HG03060 (cell line): ENCODE measurements around the gene SLC6A5.

Experiments used
- ATAC-seq: cut with Tn5 transposase; IDR thresholded peaks from one replicate; pipeline ENCODE4 v1.9.1; 2021; ENCODE audit warnings: low read depth, moderate number of reproducible peaks; ENCODE audit not compliant: unreplicated experiment

SLC6A5 gene

GRCh38 chr11:20596205-20597153, 2.9 kb upstream of the SLC6A5 start:
- ATAC-seq = no peak

GRCh38 chr11:20597154-20597679, 2.2 kb upstream of the SLC6A5 start:
- no peak for ATAC-seq

DNA sequence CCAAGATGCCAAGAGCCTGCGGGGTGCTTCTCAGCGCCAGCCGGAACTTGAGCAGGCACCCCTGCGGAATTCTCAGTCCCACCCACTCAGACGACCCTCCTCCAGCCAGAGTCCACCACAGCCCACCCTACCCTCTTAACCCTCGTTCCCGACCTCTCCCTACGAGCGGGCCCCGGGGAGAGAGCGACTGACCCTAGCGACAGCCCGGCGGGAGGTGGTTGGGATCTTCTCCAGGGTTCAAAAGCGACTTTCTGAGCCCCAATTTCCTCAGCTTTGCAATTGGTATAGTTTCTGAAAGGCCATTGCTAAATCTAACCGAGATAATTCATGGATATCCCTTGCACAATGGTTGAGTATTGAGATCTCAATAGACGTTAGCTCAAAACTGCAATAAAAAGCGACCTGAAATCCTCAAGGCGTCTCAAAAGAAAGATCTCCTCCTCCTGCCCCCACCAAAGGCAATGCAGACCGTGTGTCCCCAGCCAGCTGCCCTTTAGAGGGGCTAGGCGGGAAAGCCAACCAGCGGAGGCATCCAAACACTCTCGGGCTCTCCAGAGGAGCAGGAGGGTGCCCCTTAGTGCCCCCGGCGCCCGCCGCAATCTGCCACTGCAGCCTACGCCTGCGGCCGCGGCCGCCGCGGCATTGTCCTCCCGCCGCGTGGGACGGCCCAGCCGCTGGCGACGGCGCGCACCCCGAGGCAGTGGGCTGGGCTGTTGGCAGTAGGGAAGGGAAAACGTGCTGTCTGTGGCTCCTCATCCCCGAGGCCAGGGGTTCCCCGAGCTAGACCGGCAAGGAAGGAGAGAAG, 1.5 kb upstream of the SLC6A5 start:
- ATAC-seq = no peak

DNA sequence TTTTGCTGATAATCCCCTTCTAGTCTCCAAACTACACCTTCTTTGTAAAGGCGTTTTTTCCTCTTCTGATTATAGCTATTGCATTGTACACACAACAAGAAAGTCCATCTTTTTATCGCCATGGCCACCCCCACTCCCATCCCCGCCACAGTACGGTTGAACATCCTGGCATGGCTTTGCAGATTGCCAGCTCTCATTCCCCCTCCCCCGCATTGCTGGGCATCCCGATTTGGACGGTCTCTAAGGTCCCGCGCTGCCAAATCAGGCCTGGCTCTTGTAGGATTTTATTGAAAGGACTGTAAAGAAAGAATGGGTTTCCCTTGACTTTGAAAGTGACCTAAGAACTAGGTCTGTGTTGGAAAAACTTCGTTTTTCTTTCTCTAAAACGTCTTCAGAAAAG, 916 bp upstream of the SLC6A5 start:
- no peak for ATAC-seq

DNA sequence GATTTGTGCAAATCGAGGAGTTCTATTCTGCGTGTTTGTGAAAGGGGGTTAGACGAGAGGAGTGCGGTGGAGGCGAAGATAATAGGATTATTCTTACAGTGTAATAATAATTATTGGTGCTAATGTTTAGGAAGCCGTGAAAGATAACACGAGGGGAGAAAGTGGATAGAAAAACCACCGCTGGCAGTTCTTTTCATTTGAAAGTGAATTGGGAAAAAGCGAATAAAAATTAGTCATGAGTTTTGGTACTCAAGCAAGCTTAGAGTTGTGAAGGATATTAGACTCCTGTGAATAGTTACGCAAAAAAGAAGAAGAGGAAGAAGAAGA, 575 bp downstream of the SLC6A5 start:
- no peak for ATAC-seq

DNA sequence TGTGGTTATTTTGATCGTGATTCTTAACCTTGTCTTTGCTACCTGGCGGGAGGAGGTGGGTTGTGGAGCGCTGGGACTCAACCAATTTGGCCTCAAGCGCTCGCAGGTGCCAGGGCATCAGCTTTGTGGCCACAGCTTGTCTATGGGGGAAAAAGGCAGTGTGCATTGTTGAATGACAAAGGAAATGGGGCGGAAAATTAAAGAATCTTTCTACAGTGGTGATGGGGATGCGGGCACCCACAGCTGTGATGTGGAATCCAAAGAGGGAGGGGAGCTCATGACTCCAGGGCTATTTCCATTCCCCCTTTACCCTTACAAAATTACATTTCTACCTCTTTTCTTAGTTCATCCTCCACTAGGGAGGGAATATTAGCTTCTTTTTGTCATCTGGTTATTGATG, 1.1 kb downstream of the SLC6A5 start:
- ATAC-seq = no peak

- no peak for ATAC-seq
Measured at GRCh38 chr11:20601221-20601914, 2.0 kb downstream of the SLC6A5 start.

- no peak for ATAC-seq
Measured at GRCh38 chr11:20604295-20604803, 4.9 kb downstream of the SLC6A5 start.

DNA sequence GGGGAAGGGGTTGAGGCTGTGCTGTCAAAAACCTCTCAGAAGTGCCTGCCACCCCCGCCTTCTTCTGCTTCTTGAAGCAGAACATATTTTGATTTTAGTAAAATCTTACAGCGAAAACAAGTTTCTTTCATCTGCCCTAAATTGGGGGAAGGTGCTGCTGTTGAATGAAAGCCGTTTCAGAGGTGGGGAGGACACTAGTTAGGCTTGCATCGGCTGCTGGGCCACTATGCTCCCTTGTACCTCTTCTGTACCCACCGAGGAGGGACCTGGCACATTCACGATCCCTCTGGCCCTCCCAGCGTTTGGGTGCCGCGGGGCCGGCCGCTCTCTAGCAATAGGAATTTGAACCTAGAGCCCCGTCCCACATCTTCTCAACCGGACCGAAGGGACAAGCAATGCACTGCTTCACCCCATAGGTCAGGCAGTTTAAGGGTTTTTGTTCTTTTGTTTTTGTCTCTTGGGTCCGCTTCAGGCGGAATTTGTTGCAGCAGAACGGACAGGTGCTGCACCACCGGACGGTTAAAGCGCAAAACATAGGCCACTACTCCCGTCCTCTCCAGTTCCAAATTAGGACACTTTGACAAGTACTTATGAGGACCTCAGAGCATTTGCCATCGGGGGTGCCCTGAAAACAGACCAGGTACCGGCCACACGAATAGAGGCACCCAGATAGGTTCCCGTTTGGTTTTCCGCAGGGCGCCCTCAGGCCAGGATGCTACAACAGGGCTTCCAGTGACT, 5.6 kb downstream of the SLC6A5 start:
- ATAC-seq = no peak

GRCh38 chr11:20605602-20606091, 6.2 kb downstream of the SLC6A5 start:
- no peak for ATAC-seq

- ATAC-seq = no peak
Measured at GRCh38 chr11:20608934-20609333, 9.5 kb downstream of the SLC6A5 start.

DNA sequence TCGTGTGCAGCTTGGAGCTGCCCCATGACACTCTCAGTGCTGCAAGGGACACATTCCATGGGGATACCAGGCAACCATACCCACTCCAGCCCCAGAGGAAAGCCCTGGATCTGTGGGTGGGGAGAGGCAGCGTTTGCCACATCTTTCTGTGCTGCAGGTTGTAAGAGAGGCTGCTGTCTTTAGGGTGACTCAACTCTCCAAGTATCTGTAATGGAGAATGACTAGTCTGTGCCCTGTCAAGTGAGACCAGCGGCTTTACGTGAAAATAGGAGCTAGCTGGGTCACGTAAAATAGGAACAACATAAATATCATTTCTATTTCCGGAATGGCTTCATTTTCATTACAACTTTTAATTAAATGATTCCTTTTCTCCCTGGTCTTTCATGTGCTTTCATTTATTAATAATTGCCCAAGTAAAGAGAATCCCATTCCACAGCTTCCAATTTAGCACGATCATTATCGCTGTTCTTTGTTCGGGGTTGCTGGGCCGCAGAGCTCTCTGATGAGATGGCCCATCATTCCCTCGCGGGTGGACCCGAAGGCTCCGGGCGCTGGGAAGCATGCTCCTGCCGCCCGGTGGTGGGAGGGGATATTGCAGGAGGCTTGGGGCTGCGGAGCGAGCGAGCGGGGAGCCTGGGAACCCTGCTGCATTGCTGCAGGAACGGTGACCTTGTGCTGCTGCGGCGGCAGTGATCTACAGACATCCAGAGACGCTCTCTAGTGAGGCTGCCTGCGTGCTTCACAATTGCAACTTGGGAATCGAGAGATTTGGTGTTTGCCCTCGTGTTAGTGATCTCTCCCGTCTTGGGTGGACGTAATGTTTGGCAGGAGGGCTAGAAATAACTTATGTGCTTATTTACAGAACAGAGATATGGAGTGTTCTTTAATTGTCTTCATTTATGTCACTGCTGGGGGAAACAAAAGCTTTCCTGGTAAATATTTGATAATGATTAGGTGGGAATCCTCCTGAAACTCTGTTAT, 10.6 kb downstream of the SLC6A5 start:
- peak; percentile 82 for ATAC-seq

DNA sequence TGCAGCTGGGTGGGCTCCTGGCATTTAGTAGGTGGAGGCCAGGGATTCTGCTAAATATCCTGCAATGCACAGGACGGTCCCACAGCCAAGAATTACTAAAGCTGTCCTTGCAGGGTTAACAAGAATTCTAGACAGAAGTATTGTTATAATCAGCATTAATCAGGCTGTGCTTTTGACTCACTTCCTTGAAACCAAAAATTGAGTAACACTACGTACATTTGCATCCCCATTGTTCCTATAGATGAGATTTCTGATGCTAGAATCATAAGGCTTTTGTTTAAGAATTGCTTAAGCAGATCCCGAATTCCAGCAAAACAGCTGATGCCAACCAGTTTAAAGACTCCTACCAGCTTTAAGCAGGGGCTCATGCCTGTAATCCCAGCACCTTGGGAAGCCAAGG, 11.4 kb downstream of the SLC6A5 start:
- ATAC-seq = no peak

DNA sequence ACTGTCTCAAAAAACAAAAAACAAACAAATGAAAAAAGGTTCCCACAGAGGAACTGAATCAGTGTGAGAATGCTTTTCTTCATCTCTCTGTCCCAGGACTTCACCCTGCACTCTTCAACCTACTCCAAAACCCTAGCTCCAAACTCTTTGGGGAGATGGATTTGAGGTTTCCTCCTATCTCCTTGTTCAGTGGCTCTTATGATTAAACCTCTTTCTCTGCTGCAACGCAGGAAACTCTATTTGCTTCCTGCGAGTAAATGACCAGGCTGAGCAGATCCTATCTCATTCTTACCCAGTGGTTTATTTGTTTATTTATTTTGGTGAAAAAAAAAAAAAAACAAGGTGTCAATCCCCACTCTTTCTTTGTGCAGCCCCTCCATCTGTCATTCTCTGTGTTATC, 12.0 kb downstream of the SLC6A5 start:
- ATAC-seq = no peak

- ATAC-seq = no peak
Measured at GRCh38 chr11:20611892-20612291, 12.5 kb downstream of the SLC6A5 start.

DNA sequence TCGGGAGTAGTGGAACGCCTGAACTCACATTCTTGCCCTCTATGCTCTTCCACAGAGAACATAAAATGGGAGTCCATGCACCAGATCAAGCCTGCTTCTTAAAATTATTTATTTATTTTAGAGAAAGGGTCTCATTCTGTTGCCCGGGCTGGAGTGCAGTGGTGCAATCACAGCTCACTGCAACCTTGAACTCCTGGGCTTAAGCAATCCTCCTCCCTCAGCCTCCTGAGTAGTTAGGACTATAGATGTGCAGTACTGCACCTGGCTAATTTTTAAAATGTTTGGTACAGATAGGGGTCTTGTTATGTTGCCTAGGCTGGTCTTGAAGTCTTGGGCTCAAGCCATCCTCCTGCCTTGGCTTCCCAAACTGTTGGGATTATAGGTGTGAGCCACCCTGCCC, 13.0 kb downstream of the SLC6A5 start:
- no peak for ATAC-seq

GRCh38 chr11:20616920-20617319, 17.5 kb downstream of the SLC6A5 start:
- ATAC-seq = no peak

- no peak for ATAC-seq
Measured at GRCh38 chr11:20617346-20618005, 18.1 kb downstream of the SLC6A5 start.
